HG03066 (cell line): ENCODE data around the gene ADCY5.

Experiments
- ATAC-seq: cut with Tn5 transposase; IDR thresholded peaks from one replicate; pipeline ENCODE4 v1.9.1; 2021; ENCODE audit warnings: low read depth; ENCODE audit not compliant: unreplicated experiment

ADCY5 gene

DNA sequence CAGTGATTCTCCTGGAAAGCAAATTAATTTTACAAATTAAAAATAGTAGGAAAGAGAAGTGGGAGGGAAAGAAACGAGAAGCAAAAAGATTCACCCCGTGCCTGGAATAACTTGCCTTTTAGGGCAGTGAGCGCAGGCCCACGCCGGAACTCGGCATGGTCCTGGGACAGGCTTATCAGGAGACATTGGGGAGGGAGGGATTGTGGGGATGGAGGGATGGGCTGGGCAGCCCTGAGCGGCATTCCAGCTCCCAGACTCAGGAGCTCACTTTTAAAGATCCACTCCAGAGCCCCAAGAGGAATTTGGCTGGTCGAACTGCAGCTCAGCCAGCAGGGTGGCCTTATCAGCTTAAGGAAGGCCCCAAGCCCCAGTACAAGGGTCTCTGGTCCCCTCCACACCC, 117.9 kb downstream of the ADCY5 start:
- no peak for ATAC-seq

DNA sequence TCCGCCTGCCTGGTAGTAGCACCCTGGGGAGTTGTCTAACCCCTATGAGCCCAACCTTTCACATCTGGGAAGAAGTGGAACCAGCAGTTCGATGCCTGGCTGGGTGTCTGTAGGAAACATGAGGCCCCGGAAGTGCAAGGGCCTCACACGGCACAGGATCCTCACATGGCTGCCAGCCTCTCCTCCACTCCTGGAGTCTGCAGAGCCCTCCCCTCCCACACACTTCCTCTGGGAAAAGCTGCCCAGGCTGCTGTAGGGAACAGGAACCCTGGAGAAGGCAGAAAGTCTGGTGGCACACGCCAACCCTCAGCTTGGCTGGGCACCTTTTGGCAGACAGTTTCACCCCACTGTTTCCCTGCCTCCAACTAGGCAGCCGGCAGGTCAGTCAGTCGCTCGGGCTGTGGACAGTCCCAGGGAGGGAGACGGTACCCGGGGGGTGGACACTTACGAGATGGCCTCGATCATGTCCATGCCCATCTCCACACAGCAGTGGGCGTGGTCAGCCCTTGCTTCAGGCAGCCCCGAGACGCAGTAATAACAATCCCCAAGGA, 118.4 kb downstream of the ADCY5 start:
- no peak for ATAC-seq

DNA sequence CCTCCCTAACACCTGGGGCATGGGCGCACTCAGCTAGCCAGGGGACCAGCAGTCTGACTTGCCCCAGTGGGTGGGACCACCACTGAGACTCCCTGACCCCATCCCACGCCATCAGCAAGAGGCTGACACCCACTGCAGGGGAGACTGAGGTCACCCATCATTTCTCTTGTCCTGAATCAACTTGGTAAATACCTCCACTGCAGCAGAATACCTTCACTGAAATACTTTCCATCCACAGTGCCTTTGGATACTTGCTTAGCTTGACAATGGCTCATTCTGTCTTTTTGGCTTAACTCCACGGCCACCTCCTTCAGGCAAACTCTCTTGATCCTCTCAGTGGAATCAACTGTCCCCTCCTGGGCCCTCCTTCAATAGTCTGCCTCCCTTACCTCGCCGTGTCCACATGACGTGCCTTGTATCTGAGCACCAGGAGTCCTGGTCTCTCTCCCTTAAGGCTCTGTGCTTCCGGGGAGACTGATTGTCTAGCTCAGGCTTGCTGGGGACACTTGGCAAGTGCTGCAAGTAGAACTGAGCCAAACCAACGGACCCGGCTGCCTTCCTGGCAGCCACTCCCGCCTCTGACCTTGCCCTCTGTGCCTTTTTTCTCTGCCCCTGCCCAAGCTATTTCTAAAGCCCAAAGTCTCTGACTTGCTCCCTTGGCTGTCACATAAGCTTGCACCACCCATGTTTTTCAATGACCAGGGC, 119.1 kb downstream of the ADCY5 start:
- ATAC-seq, result no peak

DNA sequence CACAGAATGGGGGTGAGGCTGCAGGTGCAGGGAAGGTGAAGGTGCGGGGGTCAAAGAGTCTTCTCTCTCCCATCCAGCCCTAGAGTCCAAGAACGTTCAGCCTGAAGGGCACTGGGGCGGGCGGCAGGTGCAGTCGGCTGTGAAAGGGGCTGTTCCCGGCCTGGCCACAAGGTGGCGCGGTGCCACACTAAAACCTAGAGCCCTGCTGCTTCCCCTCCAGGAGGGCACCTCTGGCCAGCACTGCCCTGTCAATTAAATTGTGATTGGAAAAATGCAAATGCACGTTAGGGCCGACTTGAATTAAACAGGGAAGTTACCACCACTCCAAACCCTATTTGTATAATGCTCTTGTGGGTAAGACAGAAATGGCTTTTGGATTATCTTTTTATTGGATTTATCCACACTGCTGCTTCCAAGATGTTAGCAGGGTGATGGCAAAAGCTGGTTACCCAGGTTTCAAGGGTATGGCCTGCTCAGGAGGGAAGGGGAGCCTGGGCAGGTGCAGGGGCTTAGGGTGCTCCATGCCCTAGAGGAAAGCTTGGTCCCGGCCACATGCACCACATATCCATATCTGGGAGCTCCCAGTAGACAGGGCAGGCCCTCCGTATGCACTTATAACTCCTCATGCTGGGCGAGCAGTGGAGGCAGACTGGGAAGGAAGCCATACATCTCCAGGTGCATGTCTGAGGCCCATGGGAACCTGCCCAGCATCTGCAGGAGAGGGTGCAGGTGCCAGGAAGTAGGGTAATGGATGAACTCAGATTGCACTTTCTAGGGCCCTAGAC, 119.8 kb downstream of the ADCY5 start:
- no peak for ATAC-seq

DNA sequence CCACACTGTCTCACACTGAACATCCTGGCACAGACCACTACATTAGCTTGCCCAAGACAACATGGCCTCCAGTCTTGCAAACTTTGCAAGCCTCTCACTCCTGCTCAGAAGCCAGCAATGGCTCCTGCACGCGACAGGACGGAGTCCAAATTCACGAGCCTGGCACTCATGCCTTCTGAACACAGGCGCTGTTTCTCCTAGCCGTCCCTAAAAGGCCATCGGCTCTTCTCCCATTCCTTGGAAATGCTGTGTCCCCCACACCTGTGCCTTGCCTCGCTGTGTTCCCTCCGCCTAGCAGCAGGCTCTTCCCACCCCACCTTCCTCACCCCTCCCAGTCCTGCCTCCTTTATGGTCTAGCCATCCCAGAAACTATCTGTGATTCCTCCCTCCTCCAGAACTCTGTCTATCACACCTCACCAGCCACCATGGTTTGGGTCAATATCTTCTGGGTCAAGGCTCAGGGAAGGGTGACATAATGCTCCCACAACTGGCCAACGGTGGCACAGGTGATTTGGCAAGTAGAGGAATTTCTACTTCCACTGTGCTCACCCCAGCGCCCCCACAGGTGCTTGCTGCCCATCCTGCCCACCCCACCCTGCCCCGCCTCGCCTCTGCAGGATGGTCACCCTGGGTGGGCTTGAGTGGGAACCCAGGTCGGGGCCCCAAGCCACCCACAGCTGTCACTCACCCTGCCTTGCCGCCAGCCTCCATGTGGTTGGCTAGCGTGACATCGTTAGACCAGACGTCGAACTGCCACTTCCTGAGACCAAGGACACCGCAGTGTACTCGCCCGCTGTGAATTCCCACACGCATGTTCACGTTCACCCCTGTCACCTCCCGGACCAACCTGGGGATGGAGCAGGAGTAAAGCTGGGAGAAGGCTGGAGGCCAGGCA, 120.7 kb downstream of the ADCY5 start:
- no peak for ATAC-seq

DNA sequence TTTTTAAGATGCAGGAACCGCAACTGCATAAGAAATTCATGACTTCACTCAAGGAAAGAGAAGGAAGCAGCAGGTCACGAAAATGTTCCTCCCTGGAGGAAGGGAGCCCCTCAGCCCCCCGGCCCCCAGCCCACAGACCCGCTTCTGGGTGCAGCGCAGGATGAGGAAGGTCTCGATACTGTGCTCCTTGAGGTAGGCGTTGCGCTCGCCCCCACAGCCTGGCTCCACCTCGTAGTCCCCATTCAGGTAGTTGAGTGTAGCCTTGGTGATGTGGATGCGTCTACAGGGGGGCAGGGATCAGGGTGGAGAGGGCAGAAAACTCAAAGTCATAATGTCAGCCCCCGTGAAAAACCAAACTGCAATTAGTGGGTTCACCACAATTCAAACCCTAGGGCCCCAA, 121.4 kb downstream of the ADCY5 start:
- no peak for ATAC-seq

DNA sequence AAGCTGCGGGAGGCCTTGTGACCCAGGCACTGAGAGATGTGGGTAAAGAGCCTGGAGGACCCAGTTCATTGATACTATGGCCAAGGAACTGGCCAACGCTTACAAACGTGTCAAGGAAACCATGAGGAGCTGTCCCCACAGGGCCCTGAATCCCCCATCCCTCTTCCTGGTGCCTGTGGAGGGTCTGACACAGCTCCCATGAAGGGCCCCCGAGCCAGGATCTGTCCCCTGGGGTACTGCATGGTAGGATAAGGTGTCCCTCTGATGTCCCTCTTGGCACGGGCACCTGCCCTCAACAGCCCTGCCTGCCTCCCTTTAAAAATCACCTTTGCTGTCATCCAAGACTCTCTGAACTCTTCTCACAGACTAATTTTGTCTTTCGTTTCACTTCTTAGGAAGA, 122.4 kb downstream of the ADCY5 start:
- no peak for ATAC-seq

DNA sequence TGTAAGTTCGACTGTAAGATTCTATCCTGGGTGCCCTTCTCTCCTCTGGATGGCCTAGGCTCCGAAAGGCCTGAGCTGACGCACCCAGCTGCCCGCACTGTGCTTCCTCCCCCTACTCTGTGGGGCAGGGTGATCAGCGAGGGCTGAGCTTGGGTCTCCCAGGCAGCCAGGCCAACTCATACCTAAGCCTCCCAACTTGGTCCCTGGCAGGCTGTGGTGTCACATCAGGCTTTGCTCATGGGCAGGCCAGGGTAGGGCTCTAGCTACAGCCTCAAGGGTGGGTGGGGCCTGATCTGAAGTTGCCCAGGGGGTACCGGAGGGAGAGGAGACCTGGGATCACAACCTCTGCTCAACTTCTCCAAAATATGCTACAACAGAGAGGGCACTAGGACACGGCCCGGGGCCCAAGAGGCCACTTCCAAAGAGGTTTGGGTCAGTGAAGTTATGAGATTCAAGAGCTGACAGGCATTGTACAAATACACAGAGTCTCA, 123.1 kb downstream of the ADCY5 start:
- no peak for ATAC-seq

DNA sequence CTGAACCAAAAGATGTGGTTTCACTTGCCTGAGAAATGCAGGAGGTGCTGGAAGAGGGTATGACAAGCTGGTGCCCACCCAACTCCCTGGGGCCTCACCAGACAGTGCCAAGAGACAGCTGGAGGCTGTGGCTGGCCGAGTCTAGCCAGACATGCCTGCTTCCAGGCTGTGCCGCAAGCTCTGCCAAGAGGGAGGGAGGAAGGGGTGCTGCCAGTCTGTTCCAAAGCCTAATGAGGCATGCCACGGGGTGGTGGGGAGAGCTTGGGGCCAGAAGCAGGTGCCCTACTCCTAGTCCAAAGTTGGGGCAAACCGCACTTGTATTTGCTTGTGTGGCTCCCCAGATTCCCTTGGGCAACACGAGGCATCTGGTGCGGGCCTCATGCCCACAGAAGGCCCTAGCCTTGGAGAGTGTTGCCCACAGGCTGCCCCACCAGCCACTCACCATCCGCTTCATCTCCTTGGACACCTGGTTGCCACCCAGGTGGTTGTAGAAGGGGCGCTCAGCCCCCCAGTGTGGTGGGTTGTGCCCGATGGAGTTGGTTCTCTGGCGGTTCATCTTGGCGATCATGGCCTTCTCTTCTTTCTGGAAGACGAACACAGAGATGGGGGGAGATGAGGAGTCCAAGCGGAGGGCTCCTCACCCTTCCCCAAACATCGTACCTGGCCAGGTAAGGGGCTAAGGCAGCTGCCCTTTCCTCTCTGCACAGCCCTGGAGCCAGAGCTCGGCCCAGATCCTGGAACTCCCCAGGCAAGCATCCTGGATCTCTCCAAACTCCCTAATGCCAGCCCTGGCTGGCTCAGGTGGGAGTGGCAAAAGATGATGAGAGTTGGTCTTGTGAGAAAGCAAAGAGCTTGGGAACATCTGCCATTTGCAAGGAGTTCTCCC, 123.8 kb downstream of the ADCY5 start:
- no peak for ATAC-seq

DNA sequence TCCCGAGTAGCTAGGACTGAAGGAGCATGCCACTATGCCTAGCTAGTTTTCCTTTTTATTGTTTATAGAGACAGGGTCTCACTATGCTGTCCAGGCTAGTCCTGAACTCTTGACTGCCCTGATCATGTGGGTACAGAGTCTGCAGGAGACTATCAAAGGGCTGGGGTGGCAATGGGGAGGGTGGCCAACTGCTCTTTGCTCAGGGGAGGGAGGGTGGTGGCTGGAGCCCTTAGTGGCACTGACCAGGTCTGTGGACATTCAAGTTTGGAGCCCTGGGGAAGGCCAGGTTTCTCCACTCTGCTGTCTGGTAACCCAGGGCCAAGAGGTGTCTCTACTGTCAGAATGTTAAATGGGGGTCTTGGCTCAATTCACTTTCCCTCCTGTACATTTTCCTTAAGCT, 125.1 kb downstream of the ADCY5 start:
- ATAC-seq, result no peak

DNA sequence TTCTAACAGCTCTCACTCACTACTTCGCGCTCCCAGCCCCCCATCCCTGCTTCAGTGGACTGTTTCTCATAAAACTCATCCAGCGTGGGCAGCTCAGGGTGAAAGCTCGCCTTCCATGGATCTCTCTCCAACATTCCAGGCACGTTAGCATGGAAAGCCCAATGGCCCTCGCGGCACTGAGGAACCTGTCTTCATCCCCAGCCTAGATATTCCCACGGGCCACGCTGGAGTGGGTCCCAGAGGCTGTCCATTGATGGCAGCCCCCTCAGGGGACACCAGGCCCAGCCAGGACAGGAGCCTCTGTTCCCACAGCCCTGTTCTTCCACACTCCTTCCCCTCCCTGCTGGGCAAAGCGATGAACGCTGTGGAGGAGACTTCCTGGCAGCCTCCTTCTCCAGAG, 126.0 kb downstream of the ADCY5 start:
- ATAC-seq, result no peak

DNA sequence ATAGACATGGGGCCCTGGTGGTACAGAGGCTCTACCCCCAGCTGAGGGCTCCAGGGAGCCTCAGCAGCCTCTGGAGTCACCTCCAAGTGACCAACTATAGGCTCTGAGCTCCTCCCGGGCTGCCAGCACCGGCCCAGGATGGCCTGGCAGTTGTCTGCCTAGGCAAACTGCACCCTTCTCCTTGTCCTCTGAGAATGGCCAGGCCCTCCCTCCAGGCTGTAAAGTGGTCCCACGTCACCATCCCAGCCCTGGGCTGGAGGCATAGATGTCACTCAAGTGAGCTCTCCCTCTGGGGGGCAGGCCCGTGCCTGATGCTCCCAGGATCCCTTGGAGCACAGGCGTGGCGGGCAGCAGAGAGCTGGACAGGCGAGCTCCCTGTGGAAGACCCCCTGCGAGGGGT, 127.1 kb downstream of the ADCY5 start:
- ATAC-seq, result no peak

DNA sequence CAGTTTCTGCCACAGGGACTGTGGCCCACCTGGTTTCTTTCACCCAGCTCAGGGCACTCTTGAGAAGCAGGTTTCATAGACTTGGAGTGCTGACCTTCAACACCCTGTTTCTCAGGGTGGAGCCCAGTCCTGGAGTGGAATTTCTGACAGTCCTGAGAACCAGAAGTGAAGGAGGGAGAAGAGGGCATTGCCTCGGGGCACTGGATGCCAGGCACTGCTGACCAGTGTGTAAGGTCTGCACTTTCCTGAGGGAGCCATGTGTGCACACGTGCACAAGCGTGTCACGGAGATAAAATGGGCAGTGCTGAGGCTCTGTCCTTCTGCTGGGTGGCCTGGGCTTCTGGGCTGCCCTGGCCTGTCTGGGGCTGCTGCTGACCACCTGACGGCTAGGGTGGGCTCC, 128.7 kb downstream of the ADCY5 start:
- no peak for ATAC-seq

DNA sequence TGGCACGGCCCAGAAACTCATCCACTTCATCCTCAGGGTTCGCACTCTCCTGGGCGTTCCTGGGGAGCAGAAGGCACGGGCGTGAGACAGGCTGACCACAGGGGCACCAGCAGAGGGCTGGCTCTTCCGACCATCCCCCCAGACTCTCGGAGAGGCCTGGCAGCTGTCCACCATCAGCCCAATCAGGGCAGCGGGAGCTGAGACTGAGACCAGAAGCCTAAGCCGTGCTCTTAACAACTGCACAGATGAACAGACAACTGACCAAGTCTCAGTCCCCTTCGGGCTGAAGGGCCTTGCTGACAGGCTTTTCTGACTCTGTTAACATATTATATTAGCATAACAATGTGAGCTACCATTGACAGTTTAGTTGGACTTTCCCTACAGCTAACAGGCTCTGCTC, 129.1 kb downstream of the ADCY5 start:
- no peak for ATAC-seq

DNA sequence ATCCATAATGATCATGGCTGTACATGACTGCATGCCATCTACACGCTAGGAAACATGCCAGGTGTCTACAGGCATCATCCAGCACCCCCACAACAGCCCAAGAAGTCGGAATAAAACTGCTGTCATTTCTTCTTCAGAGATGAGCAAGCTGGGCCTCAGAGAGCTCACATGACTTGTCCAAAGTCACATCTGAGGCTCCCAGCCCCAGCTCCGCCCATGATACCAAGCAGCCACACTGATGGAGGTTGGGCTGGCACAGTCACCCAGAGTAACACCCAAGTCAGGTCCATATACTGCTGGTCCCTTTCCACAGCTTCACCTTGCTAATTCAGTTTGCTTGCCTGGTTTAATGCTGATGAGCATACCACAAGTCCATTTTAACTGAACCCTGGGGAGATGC, 130.5 kb downstream of the ADCY5 start:
- no peak for ATAC-seq

DNA sequence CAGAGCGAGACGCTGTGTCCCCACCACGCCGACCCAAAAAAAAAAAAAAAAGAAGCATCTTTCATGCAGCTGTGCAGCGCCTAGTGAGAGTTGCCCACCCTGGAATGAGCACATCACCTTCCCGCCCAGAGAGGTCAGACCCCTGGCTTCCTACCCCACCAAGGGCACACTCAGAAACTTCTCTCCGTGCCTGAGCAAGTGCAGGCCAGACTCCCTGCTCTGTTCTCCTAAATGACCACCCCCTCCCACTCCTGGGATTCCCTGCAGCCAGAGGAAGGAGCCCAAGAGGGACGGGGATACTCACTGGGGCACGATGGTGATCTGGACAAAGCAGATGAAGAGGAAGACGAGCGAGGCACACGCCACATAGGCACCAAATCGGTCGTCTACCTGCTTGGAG, 131.2 kb downstream of the ADCY5 start:
- no peak for ATAC-seq

DNA sequence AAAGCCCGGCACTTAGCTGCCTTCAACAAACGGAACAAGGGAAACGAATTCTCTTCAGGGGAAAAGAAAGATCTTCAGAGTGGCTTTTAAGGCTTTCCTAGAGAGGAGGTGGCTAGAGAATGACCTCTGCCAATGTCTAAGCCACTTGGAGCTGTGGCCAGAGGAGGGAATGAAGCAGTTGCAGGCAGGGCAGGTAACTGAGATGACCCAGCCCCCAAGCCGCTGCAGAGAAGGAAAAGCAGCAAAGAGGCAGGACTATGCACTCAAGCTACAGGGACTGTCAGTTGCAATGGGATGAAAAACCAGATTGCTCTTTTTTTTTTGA, 133.7 kb downstream of the ADCY5 start:
- no peak for ATAC-seq

DNA sequence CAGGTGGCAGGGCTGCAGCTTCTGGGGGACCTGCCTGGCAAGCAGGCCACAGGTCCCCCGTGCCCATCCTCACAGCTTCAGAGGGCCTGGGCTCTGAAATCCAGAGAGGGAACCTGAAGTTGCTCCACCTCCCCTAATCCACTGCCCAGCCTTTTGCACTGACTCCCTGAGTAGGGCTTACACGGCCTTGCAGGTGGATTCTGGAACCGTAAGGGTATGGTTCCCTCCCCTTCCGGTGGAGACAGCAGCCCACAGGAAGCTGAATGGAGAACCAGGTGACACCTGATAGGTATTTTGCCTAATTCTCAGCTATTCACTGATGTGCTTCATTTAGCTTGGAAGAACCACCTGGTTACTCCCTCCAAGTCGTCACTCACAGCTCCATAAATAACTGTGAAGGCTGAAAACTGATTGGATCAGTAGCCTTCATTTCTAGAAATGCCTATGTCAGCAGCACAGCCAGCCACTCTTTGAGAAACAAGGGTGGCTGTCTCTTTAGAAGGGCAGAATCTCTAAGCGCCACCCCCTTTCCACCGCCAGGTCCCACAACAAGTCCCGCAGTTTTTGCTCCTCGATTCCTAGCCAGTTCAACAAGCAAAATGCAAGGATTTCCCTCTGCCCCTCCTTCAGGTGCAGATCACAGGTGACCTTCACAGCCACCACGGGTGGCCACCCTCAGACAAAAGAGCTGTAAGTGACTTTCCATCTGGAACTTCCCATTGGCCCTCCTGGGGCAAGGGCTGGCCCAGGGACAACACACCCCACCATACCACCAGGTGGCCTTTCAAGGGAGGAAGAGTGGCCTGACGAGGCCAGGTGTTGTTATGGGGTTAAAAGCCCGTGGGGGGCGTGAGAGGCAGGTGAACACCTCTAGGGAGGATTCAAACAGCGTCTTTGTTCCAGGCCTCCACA, 134.3 kb downstream of the ADCY5 start:
- ATAC-seq, result no peak

DNA sequence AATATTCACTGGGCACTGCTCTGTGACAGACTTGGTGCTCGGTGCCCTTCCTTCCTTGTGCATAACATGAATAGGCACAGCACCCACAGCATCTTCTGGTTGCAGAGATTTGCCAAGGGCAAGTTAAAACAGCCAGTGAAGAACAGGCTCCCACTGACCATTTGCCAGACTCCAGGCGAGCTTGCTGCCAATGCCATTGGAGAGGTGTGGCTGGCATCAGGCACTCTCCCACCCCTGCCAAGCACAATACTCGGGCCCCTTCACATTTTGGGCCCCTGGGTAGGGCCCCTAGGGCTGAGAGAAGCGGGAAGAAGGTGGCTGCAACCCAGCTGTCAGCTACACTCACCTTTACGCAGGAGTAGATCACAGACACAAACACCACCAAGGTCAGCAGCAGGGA, 135.0 kb downstream of the ADCY5 start:
- no peak for ATAC-seq
